H9 (cell line): ENCODE data around the gene ABHD4. TPM values are rescaled to one million over a fixed set of nuclear protein-coding genes. Genes with fewer than 3 reads are reported as not detected.
"Not testable (repeated sequence)": the region's sequence is repeated elsewhere in the genome, so short reads cannot be mapped to it uniquely, and the experiment has no call there.

Experiments used
- DNase-seq: peaks from one replicate; pipeline ENCODE4 v3.0.0-alpha.2; 2017
- H2AFZ ChIP-seq: one replicate; pipeline ENCODE4 v1.6.1; 2013; ENCODE audit warnings: mild to moderate bottlenecking, low read length, control low read depth, moderate library complexity
- H2AK5ac ChIP-seq: 2 replicates; pipeline ENCODE4 v1.6.1; 2013; ENCODE audit warnings: low read length, control low read depth, mixed read lengths; ENCODE audit not compliant: insufficient read length
- H2BK120ac ChIP-seq: one replicate; pipeline ENCODE4 v1.6.1; 2013; ENCODE audit warnings: low read depth, mild to moderate bottlenecking, low read length, control low read depth, inconsistent platforms; ENCODE audit not compliant: poor library complexity, severe bottlenecking
- H2BK12ac ChIP-seq: 2 replicates; pipeline ENCODE4 v1.6.1; 2013; ENCODE audit warnings: low read length, control low read depth, mixed read lengths, low read depth; ENCODE audit not compliant: insufficient read length
- H2BK15ac ChIP-seq: 2 replicates; pipeline ENCODE4 v1.6.1; 2013; ENCODE audit warnings: low read depth, low read length, control low read depth
- H2BK20ac ChIP-seq: one replicate; pipeline ENCODE4 v1.6.1; 2013; ENCODE audit warnings: low read depth, mild to moderate bottlenecking, low read length, control low read depth, inconsistent platforms; ENCODE audit not compliant: poor library complexity, severe bottlenecking
- H2BK5ac ChIP-seq: 2 replicates; pipeline ENCODE4 v1.6.1; 2013; ENCODE audit warnings: low read length, control low read depth, mixed read lengths; ENCODE audit not compliant: insufficient read length
- H3K14ac ChIP-seq: 2 replicates; pipeline ENCODE4 v1.6.1; 2013; ENCODE audit warnings: low read length, control low read depth; ENCODE audit not compliant: insufficient read depth
- H3K18ac ChIP-seq: 2 replicates; pipeline ENCODE4 v1.6.1; 2013; ENCODE audit warnings: low read depth, mild to moderate bottlenecking, mixed read lengths, low read length, control low read depth; ENCODE audit not compliant: insufficient read length
- H3K23ac ChIP-seq: 2 replicates; pipeline ENCODE4 v1.6.1; 2013; ENCODE audit warnings: low read length, control low read depth, mixed read lengths, low read depth; ENCODE audit not compliant: insufficient read length
- H3K23me2 ChIP-seq: 2 replicates; pipeline ENCODE4 v1.6.1; 2013; ENCODE audit warnings: low read depth, mild to moderate bottlenecking, mixed read lengths, low read length, control low read depth; ENCODE audit not compliant: insufficient read length, poor library complexity, severe bottlenecking
- H3K27ac ChIP-seq: 2 replicates; pipeline ENCODE4 v1.5.1; 2013; ENCODE audit warnings: low read length, control low read depth, mixed read lengths, low read depth; ENCODE audit not compliant: insufficient read length
- H3K27me3 ChIP-seq: 2 replicates; pipeline ENCODE4 v1.6.1; 2013; ENCODE audit warnings: low read length, control low read depth, inconsistent platforms; ENCODE audit not compliant: insufficient read depth
- H3K4ac ChIP-seq: 2 replicates; pipeline ENCODE4 v1.6.1; 2013; ENCODE audit warnings: low read depth, mild to moderate bottlenecking, control low read depth, inconsistent platforms, low read length, moderate library complexity
- H3K4me1 ChIP-seq: 2 replicates; pipeline ENCODE4 v1.6.1; 2013; ENCODE audit warnings: low read length, control low read depth, inconsistent platforms; ENCODE audit not compliant: insufficient read depth
- H3K4me2 ChIP-seq: 2 replicates; pipeline ENCODE4 v1.6.1; 2013; ENCODE audit warnings: low read length, control low read depth, mixed read lengths; ENCODE audit not compliant: insufficient read length, insufficient read depth
- H3K56ac ChIP-seq: 2 replicates; pipeline ENCODE4 v1.6.1; 2013; ENCODE audit warnings: low read depth, mild to moderate bottlenecking, mixed read lengths, low read length, control low read depth; ENCODE audit not compliant: insufficient read length
- H3K79me1 ChIP-seq: 2 replicates; pipeline ENCODE4 v1.6.1; 2013; ENCODE audit warnings: low read depth, mild to moderate bottlenecking, moderate library complexity, low read length, control low read depth, inconsistent platforms; ENCODE audit not compliant: insufficient read depth, poor library complexity, severe bottlenecking
- H3K79me2 ChIP-seq: 2 replicates; pipeline ENCODE4 v1.6.1; 2013; ENCODE audit warnings: low read length, control low read depth, inconsistent platforms; ENCODE audit not compliant: insufficient read depth
- H3K9ac ChIP-seq: 2 replicates; pipeline ENCODE4 v1.6.1; 2013; ENCODE audit warnings: low read length, control low read depth, mixed read lengths; ENCODE audit not compliant: insufficient read length; ENCODE audit errors: extremely low read depth
- H3K9me3 ChIP-seq: one replicate; pipeline ENCODE4 v1.6.1; 2013; ENCODE audit warnings: low read depth, low read length, inconsistent platforms; ENCODE audit not compliant: control insufficient read depth
- H3T11ph ChIP-seq: one replicate; pipeline ENCODE4 v1.6.1; 2013; ENCODE audit warnings: mild to moderate bottlenecking, low read length, control low read depth, inconsistent platforms
- H4K20me1 ChIP-seq: one replicate; pipeline ENCODE4 v1.6.1; 2013; ENCODE audit not compliant: control insufficient read depth, insufficient read length, insufficient read depth
- H4K5ac ChIP-seq: 2 replicates; pipeline ENCODE4 v1.6.1; 2013; ENCODE audit warnings: low read depth, mild to moderate bottlenecking, mixed read lengths, low read length, control low read depth; ENCODE audit not compliant: insufficient read length
- H4K8ac ChIP-seq: replicated peaks from 2 replicates; pipeline ENCODE4 v1.6.1; 2013; ENCODE audit warnings: low read length, control low read depth, mixed read lengths, low read depth; ENCODE audit not compliant: insufficient read length
- H4K91ac ChIP-seq: 2 replicates; pipeline ENCODE4 v1.6.1; 2013; ENCODE audit warnings: low read depth, mild to moderate bottlenecking, moderate library complexity, mixed read lengths, low read length, control low read depth; ENCODE audit not compliant: insufficient read length
- H3K27ac Mint-ChIP-seq, 3 experiments: 2 replicates in 2 of 3; 3 replicates in 1 of 3; pipeline ENCODE4 v1.8.0; 2020 to 2021; ENCODE audit warnings: mixed read lengths in 3 of 3, mild to moderate bottlenecking in 1 of 3, moderate library complexity in 1 of 3
- H3K27me3 Mint-ChIP-seq: 2 replicates; pipeline ENCODE4 v1.8.0; 2021; ENCODE audit warnings: low read depth, mild to moderate bottlenecking, moderate library complexity, mixed read lengths
- H3K36me3 Mint-ChIP-seq, 3 experiments: 2 replicates in 2 of 3; 3 replicates in 1 of 3; pipeline ENCODE4 v1.8.0; 2020 to 2021; ENCODE audit warnings: low read depth in 3 of 3, mixed read lengths in 3 of 3; ENCODE audit not compliant: insufficient read depth in 1 of 3
- H3K4me1 Mint-ChIP-seq, 2 experiments: 2 replicates each; pipeline ENCODE4 v1.8.0; 2020; ENCODE audit warnings: mixed read lengths in 2 of 2
- H3K4me3 Mint-ChIP-seq, 2 experiments: 2 replicates in 1 of 2; 3 replicates in 1 of 2; pipeline ENCODE4 v1.8.0; 2020 to 2021; ENCODE audit warnings: mild to moderate bottlenecking in 2 of 2, mixed read lengths in 2 of 2, moderate library complexity in 1 of 2
- H3K9me3 Mint-ChIP-seq, 2 experiments: 2 replicates in 1 of 2; 3 replicates in 1 of 2; pipeline ENCODE4 v1.8.0; 2020; ENCODE audit warnings: mild to moderate bottlenecking in 2 of 2, mixed read lengths in 2 of 2, moderate library complexity in 1 of 2
- CTCF ChIP-seq: fragments of 200-600 bp; sonication (generic); conservative IDR thresholded peaks from 3 replicates; pipeline ENCODE4 v1.8.0; 2021; ENCODE audit warnings: antibody characterized with exemption, mild to moderate bottlenecking
- WGBS: extraction: QIAGEN DNeasy Blood & Tissue Kit; methylation state at CpG from one replicate; pipeline ENCODE4 v1.1.7; 2013; ENCODE audit warnings: missing lambda C conversion rate, low lambda C conversion rate, mixed read lengths; ENCODE audit not compliant: insufficient read length; ENCODE audit errors: extremely low coverage; 5-methylcytosine and 5-hydroxymethylcytosine counted together
- total RNA-seq: library from RNA; stranded (reverse); gene quantifications from 2 replicates; pipeline ENCODE4 v1.2.1, GENCODE V29; 2021

ABHD4 gene
- total RNA-seq, 1 experiment from 2014 or later, result 21.8 TPM

- H3K9me3 Mint-ChIP-seq, result peaks cover 41 to 47% of the 10 kb centered on the region in 2 experiments
- no peak overlapping the region for H3K4ac ChIP-seq
- no peaks in the 10 kb centered on the region for H3K27me3 ChIP-seq
- no peak overlapping the region for H2AK5ac ChIP-seq
- no peak overlapping the region for H3K9ac ChIP-seq
- H3K14ac ChIP-seq, result no peak overlapping the region
- H4K5ac ChIP-seq, result no peak overlapping the region
- no peak for DNase-seq
- no peak overlapping the region for H2BK20ac ChIP-seq
- peaks cover 6 to 30% (median 10%) of the 10 kb centered on the region in 3 experiments for H3K36me3 Mint-ChIP-seq
- H2BK5ac ChIP-seq, result no peak overlapping the region
- H4K20me1 ChIP-seq, result no peaks in the 10 kb centered on the region
- no peak overlapping the region for H3K18ac ChIP-seq
- H2AFZ ChIP-seq, result no peak overlapping the region
- H3K23ac ChIP-seq, result no peak overlapping the region
- no peaks in the 10 kb centered on the region for H3K23me2 ChIP-seq
- H3K4me3 Mint-ChIP-seq, result no peak overlapping the region
- no peak overlapping the region for H3K27ac Mint-ChIP-seq
- no peaks in the 10 kb centered on the region for H3K9me3 ChIP-seq
- no peaks in the 10 kb centered on the region for H3K79me1 ChIP-seq
- H4K91ac ChIP-seq, result no peak overlapping the region
- peaks cover 8 to 9% of the 10 kb centered on the region in 2 experiments; a peak in 2 of 4 replicates for H3K4me1 Mint-ChIP-seq
- no peak overlapping the region for H2BK15ac ChIP-seq
- H2BK12ac ChIP-seq, result no peak overlapping the region
- H3K79me2 ChIP-seq, result no peaks in the 10 kb centered on the region
- TF ChIP-seq CTCF, result no peak
- no peak overlapping the region for H3K27ac ChIP-seq
- no peak overlapping the region for H3K56ac ChIP-seq
- H3K27me3 Mint-ChIP-seq, result peaks cover 3% of the 10 kb centered on the region; the same call in 1 of the 2 replicates
- no CpG with 5 or more reads among the region's 8 CpGs for WGBS
- H3K4me1 ChIP-seq, result no peaks in the 10 kb centered on the region
- H2BK120ac ChIP-seq, result no peak overlapping the region
- H4K8ac ChIP-seq, result no peak overlapping the region
- no peak overlapping the region for H3K4me2 ChIP-seq
- H3T11ph ChIP-seq, result no peak overlapping the region
Measured at GRCh38 chr14:22634233-22634900, 36.3 kb downstream of the ABHD4 start.

GRCh38 chr14:22635980-22636379 is 37.9 kb downstream of the ABHD4 start:
- not testable (repeated sequence) for H2BK15ac ChIP-seq, H3K4me2 ChIP-seq, H3K79me1 ChIP-seq, H2AK5ac ChIP-seq, H3K79me2 ChIP-seq, H3K9me3 ChIP-seq, H4K20me1 ChIP-seq, H3T11ph ChIP-seq, H2BK5ac ChIP-seq, H3K56ac ChIP-seq, H2AFZ ChIP-seq, H3K27ac ChIP-seq, H3K23ac ChIP-seq, H3K18ac ChIP-seq, H3K27me3 ChIP-seq, H3K4me1 Mint-ChIP-seq, H3K9ac ChIP-seq, H3K4me1 ChIP-seq, H4K91ac ChIP-seq, H3K4me3 Mint-ChIP-seq, H3K4ac ChIP-seq, H2BK12ac ChIP-seq, H3K23me2 ChIP-seq, H3K27me3 Mint-ChIP-seq, H3K27ac Mint-ChIP-seq, H2BK120ac ChIP-seq, H2BK20ac ChIP-seq, H4K5ac ChIP-seq, H3K14ac ChIP-seq, H4K8ac ChIP-seq, DNase-seq
- Mint-ChIP-seq H3K36me3 (peaks cover 2 to 23% (median 4%) of the 10 kb centered on the region in 3 experiments), H3K9me3 (peaks cover 34 to 38% of the 10 kb centered on the region in 2 experiments)
- WGBS, result no CpG with 5 or more reads among the region's 1 CpG
